Measurements from ENCODE around the gene ERCC5. TPM values are rescaled to one million over a fixed set of nuclear protein-coding genes. Genes with fewer than 3 reads are reported as not detected.

Gene ERCC5
- total RNA-seq, 2 donors from 2014 or later = 27.5 to 30.6 TPM

GRCh38 chr13:102907886-102908515 is 62.2 kb downstream of the ERCC5 start:
- ATAC-seq (no peak), DNase-seq (no peak)
- intact Hi-C loops (cut with DNase I) = no loop called here

- DNase-seq (no peak), ATAC-seq (no peak)
- intact Hi-C loops (cut with DNase I) = loop anchor here in 1 of 2 donors (10.0 kb wide), 1 partner anchor 875 kb away; no protein-coding TSS in a partner anchor
These were observed 64.1 kb downstream of the ERCC5 start for GRCh38 chr13:102909971-102910370.

GRCh38 chr13:102911336-102911735 is 65.5 kb downstream of the ERCC5 start:
- intact Hi-C loops (cut with DNase I) = loop anchor here in 1 of 2 donors (10.0 kb wide), 1 partner anchor 873 kb away; no protein-coding TSS in a partner anchor
- DNase-seq (no peak), ATAC-seq (no peak)

- ATAC-seq (no peak), DNase-seq (no peak)
- intact Hi-C loops (cut with DNase I) = loop anchor here in 1 of 2 donors (10.0 kb wide), 1 partner anchor 872 kb away; no protein-coding TSS in a partner anchor
These were observed 66.8 kb downstream of the ERCC5 start for GRCh38 chr13:102912599-102912998.

GRCh38 chr13:102913914-102914313 is 68.1 kb downstream of the ERCC5 start:
- ATAC-seq (no peak), DNase-seq (no peak)
- intact Hi-C loops (cut with DNase I) = loop anchor here in 1 of 2 donors (10.0 kb wide), 1 partner anchor 871 kb away; no protein-coding TSS in a partner anchor

GRCh38 chr13:102914339-102914930 is 68.6 kb downstream of the ERCC5 start:
- no peak for DNase-seq
- no peak for ATAC-seq
- intact Hi-C loops (cut with DNase I) = loop anchor here in 1 of 2 donors (10.0 kb wide), 1 partner anchor 870 kb away; no protein-coding TSS in a partner anchor

- no peak for ATAC-seq
These were observed 69.6 kb downstream of the ERCC5 start for GRCh38 chr13:102915393-102915930.

GRCh38 chr13:102917019-102917418 is 71.2 kb downstream of the ERCC5 start:
- intact Hi-C loops (cut with DNase I) = loop anchor here in 1 of 2 donors (5.0 to 10.0 kb wide), 2 partner anchors 225 to 868 kb away; no protein-coding TSS in a partner anchor
- DNase-seq (no peak), ATAC-seq (no peak)

More at GRCh38 chr13:102915393-102915930, 69.6 kb downstream of the ERCC5 start:
- intact Hi-C loops (cut with DNase I) = loop anchor here in 1 of 2 donors (5.0 to 10.0 kb wide), 2 partner anchors 227 to 869 kb away; no protein-coding TSS in a partner anchor
- no peak for DNase-seq

- no peak for ATAC-seq
- intact Hi-C loops (cut with DNase I) = no loop called here
- DNase-seq = no peak
These were observed 76.4 kb downstream of the ERCC5 start for GRCh38 chr13:102922184-102922583.

Other genes starting within 250 kb of the ERCC5 start
- gene TPP2, start 249.0 kb upstream of the ERCC5 start, total RNA-seq = 10 to 100 TPM; 33.0 to 39.1 TPM
- not detected for gene METTL21C, start 151.0 kb upstream of the ERCC5 start, total RNA-seq
- gene TEX30, start 72.2 kb upstream of the ERCC5 start, total RNA-seq = 1 to 10 TPM; 9.1 to 9.2 TPM
- 1 to 10 TPM; 4.0 to 4.3 TPM for gene POGLUT2, start 47.1 kb upstream of the ERCC5 start, total RNA-seq
- 10 to 100 TPM; 27.7 to 29.1 TPM for gene BIVM, start 46.9 kb upstream of the ERCC5 start, total RNA-seq
- not detected for gene SLC10A2, start 220.4 kb downstream of the ERCC5 start, total RNA-seq

Measured in left cardiac atrium (tissue), 4 donors.